GM13976 (cell line): ENCODE measurements around the gene CRIP1.

Source experiments
- DNase-seq: peaks from one replicate; pipeline ENCODE4 v3.0.0; 2012; ENCODE audit warnings: low spot score
- in situ Hi-C: fragments of 300-500 bp; cut with MboI; formaldehyde crosslinking; loops from one replicate; pipeline ENCODE4 v1.12.0; 2022; ENCODE audit warnings: low sequenced_read_pairs, mixed read lengths, inconsistent platforms; ENCODE audit not compliant: unreplicated experiment
- TF ChIP-seq, protein P1 (sequence below): IDR thresholded peaks from 2 replicates; pipeline ENCODE4 v1.5.1; 2012; ENCODE audit warnings: borderline replicate concordance, mild to moderate bottlenecking; ENCODE audit not compliant: insufficient read depth; ENCODE audit errors: extremely low read depth, missing control alignments, control extremely low read depth

CRIP1 gene

DNA sequence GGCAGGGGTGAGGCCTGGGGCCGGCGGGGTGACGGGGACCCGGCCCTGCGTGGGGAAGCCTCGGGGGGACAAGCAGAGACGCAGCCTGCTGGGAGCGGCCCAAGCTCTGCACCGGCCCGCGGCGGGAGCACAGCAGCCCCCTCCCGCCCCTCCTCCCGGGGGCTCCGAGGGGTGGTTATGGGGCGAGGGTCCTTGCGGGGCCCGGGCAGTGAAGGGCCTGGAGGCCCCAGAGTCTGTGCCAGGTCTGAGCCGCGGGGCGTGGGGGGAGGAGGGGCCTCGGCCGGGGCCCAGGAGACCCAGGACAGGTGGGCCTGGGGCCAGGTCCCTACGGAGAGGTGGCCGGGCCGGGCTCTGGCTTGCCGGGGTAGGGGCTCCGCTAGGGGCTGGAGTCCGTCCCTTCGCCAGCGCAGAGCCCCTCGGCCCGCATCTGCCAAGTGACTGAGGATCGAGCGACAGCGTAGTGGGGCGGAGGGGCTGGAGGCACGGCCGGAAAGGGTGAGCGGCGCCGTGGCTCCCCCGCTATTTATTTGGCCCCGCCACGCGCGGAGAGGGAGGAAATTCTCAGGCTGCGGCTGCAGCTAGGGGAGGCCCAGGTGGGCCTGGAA lies 40.2 kb downstream of the CRIP1 start:
- TF ChIP-seq, protein P1, sequence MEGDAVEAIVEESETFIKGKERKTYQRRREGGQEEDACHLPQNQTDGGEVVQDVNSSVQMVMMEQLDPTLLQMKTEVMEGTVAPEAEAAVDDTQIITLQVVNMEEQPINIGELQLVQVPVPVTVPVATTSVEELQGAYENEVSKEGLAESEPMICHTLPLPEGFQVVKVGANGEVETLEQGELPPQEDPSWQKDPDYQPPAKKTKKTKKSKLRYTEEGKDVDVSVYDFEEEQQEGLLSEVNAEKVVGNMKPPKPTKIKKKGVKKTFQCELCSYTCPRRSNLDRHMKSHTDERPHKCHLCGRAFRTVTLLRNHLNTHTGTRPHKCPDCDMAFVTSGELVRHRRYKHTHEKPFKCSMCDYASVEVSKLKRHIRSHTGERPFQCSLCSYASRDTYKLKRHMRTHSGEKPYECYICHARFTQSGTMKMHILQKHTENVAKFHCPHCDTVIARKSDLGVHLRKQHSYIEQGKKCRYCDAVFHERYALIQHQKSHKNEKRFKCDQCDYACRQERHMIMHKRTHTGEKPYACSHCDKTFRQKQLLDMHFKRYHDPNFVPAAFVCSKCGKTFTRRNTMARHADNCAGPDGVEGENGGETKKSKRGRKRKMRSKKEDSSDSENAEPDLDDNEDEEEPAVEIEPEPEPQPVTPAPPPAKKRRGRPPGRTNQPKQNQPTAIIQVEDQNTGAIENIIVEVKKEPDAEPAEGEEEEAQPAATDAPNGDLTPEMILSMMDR: no peak
- DNase-seq: no peak
- in situ Hi-C loops: no loop called here

DNA sequence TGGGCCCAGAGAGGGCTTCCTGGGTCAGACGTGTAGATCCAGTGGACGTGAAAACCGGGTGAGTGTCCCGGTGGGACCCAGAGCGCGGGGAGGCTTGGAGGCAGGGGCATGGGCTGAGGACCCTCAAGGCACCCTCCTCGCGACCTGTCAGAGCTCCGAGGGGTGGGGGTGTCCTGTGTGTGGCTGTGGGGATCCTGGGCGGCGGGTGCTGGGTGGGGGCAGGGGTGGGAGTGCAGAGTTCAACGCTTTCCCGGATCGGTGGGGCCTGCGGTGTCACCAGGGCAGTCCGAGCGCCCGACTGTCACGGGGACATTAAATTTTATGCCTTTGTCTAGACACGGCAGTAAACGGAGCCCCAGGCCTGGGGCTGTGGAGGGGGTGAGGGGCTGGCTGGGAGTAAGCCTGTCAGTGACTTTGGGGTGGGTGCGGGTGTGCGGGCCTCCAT lies 40.7 kb downstream of the CRIP1 start:
- DNase-seq: no peak
- in situ Hi-C loops: no loop called here
- TF ChIP-seq, protein P1: no peak

DNA sequence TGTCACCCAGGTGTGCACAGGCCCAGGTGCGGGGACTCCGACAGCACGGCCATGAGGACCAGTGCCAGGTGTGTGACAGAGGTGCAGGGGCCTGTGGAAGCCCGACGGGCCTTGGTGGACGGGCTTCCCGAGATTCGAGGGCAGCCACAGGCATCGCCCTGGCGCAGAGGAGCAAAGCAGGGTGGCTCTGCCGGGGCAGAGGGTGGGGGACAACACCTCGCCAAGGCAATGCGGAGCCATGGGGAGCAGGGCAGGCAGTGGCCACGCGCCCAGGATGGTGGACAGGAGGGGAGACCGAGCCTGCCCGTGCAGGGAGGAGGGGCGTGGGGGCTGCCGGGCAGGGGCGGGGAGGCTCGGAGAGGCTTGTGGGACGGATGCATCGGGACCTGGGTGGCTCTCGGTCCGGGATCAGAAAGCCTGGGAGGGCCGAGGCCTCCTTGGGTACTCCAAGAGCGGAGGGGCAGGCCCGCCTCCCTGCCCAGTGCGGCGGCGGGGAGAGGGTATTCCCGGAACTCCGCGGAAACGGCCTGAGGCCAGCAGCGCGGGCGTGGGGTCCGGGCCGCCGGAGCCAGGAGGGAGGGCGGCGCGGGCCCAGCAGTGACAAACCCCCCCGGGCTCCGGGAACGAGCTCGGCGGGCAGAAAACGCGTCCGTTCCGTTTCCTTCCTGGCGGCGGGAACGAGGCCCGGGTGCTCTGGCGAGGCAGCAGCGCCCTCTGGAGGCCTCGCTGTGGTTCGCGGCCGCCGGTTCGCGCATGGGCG lies 41.3 kb downstream of the CRIP1 start:
- in situ Hi-C loops: no loop called here
- peak; percentile 96 for DNase-seq
- TF ChIP-seq, protein P1: peak; percentile 99

DNA sequence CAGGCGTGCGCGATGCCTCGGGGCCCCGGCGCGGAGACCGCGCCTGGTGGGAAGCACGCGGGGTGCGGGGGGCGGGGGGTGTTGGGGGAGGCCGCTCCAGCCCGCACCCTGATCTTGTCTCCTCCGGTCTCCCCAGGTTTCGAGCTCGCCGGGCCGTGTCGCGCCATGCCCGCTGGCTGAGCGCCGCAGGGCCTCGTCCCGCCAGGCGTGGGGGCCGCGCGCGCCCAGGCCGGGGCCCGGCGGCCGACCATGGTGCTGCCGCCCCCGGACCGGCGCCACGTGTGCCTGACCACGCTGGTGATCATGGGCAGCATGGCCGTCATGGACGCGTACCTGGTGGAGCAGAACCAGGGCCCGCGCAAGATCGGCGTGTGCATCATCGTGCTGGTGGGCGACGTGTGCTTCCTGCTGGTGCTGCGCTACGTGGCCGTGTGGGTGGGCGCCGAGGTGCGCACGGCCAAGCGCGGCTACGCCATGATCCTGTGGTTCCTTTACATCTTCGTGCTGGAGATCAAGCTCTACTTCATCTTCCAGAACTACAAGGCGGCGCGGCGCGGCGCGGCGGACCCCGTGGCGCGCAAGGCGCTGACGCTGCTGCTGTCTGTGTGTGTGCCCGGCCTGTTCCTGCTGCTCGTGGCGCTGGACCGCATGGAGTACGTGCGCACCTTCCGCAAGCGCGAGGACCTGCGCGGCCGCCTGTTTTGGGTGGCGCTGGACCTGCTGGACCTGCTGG lies 42.1 kb downstream of the CRIP1 start:
- no peak for DNase-seq
- in situ Hi-C loops: no loop called here
- TF ChIP-seq, protein P1: no peak

DNA sequence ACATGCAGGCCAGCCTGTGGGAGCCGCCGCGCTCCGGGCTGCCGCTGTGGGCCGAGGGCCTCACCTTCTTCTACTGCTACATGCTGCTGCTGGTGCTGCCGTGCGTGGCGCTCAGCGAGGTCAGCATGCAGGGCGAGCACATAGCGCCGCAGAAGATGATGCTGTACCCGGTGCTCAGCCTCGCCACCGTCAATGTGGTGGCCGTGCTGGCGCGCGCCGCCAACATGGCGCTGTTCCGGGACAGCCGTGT lies 42.6 kb downstream of the CRIP1 start:
- in situ Hi-C loops: no loop called here
- TF ChIP-seq, protein P1: no peak
- DNase-seq: no peak

DNA sequence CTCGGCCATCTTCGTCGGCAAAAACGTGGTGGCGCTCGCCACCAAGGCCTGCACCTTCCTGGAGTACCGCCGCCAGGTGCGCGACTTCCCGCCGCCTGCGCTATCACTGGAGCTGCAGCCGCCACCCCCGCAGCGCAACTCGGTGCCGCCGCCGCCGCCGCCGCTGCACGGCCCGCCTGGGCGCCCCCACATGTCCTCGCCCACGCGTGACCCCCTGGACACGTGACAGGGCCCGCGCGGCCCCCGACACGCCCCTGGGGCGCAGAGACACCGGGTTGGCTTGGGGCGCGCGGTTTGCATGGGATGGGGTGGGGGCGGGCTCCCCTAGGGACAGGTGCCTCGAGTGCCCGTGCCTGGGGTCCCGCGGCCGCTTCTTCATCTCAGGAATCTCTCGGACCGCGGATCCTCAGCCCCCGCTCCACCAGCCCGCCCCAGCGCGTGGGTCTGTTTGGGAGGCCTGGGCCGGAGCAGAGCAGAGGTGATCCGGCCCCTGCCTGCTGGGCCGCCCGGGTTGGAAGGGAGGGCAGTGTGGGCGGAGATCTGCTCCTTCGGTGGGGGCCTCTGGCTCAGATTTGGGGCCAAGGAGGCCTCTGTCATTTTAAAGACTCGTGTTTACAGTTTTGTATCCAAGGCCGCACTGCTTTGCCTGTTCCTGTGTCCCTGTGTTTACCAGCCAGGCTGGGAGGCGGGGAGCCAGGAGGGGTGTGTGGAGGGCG lies 43.0 kb downstream of the CRIP1 start:
- no peak for DNase-seq
- in situ Hi-C loops: no loop called here
- TF ChIP-seq, protein P1: no peak
